ENCODE measurements around the gene TMEM232.

DNA sequence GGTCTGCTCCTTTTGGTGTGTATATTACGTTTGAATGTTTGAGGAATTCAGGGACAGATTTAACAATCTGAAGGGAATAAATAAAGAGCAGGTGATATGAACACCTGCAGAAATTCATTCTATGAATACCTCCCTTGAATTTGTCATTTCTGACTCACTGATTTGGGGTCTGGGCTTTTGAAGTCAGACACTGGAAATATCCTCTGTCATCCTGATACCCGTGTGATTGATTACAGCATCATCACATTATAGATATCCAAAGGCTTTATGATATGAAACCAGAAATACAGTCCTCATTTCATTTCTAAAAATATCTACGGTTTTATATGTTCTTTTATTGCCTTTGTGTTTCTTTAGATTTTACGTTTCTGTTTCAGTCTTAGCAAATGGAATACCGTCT lies 68.5 kb downstream of the TMEM232 start:
- TF ChIP-seq, protein P1, sequence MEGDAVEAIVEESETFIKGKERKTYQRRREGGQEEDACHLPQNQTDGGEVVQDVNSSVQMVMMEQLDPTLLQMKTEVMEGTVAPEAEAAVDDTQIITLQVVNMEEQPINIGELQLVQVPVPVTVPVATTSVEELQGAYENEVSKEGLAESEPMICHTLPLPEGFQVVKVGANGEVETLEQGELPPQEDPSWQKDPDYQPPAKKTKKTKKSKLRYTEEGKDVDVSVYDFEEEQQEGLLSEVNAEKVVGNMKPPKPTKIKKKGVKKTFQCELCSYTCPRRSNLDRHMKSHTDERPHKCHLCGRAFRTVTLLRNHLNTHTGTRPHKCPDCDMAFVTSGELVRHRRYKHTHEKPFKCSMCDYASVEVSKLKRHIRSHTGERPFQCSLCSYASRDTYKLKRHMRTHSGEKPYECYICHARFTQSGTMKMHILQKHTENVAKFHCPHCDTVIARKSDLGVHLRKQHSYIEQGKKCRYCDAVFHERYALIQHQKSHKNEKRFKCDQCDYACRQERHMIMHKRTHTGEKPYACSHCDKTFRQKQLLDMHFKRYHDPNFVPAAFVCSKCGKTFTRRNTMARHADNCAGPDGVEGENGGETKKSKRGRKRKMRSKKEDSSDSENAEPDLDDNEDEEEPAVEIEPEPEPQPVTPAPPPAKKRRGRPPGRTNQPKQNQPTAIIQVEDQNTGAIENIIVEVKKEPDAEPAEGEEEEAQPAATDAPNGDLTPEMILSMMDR (IDR thresholded peaks at IDR 0.05): no peak
- no peak for TF ChIP-seq SIN3A (IDR thresholded peaks at IDR 0.05; ENCODE audit: borderline replicate concordance, insufficient read depth, low read depth, low read length)

All from Panc1 (cell line).